ENCODE data around the gene C2CD4C. TPM values are rescaled to one million over a fixed set of nuclear protein-coding genes. Genes with fewer than 3 reads are reported as not detected.

Gene C2CD4C
- polyA plus RNA-seq, 1 donor (not counting 4 experiments of a cell fraction or from before 2014, with no cell fraction given): 1.6 TPM

DNA sequence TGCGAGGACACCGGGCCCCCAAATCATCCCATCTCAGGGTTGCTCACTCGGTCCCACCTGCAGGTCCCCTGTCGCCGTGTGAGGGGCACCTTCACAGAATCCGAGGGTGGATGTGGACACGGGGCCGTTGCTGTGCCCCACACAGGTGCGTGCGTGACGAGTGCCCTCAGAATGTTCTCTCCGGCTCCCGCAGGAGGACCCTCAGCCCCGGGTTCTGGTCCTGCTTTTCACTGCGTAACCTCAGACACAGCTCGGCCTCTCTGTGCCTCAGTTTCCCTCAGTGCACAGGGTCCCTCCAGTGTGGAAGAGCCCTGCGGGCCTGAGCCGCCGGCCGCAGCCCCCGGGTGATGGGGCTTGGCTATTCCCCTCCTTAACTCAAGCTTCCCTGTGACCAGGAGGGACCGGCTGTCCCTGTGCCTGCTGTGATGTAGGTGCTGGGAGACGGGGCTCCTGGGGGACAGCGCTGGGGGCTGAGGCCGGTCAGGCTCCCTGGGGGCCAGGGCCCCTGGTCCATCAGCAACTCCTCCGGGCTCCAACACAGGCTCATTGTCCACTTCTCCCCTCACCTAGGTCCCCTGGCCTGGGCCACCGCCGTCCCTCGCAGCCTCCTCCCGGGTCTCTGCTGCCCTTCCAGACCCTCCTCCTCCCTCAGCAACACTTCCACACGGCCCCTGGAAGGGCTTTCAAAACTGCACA is 47.1 kb upstream of the C2CD4C start:
- Histone ChIP-seq H3K27me3 (ENCODE audit: control insufficient read depth, extremely low read depth, insufficient read depth, low read length) (peaks cover 6% of the 10 kb centered on the region), H3K4me1 (ENCODE audit: control insufficient read depth, extremely low read depth, insufficient read depth, low read length) (no peaks in the 10 kb centered on the region), H3K4me3 (ENCODE audit: control insufficient read depth in 2 of 3, extremely low read depth in 1 of 3, insufficient read depth in 2 of 3, low read depth in 1 of 3, low read length in 3 of 3) (no peak overlapping the region), H3K79me2 (ENCODE audit: control insufficient read depth, insufficient read depth, low read length) (no peaks in the 10 kb centered on the region), H3K4me2 (ENCODE audit: control insufficient read depth, extremely low read depth, insufficient read depth, low read depth, low read length) (no peak overlapping the region), H3K9me3 (ENCODE audit: control insufficient read depth, low read depth, low read length) (peaks cover 7% of the 10 kb centered on the region), H3K9ac (ENCODE audit: control insufficient read depth, extremely low read depth, insufficient read depth, low read length) (no peak overlapping the region), H3K27ac (ENCODE audit: control insufficient read depth, insufficient read depth, low read length) (no peak overlapping the region), H4K20me1 (ENCODE audit: control insufficient read depth, extremely low read depth, insufficient read depth, low read length) (no peaks in the 10 kb centered on the region), H2AFZ (ENCODE audit: control insufficient read depth, low read length) (no peak overlapping the region), H3K9me1 (ENCODE audit: control insufficient read depth, extremely low read depth, insufficient read depth, low read length) (no peaks in the 10 kb centered on the region), H3K36me3 (ENCODE audit: control insufficient read depth in 2 of 2, extremely low read depth in 1 of 2, insufficient read depth in 2 of 2, low read length in 2 of 2) (no peaks in the 10 kb centered on the region)
- DNase-seq (ENCODE audit: low read depth, low spot score) (no peak), FAIRE-seq (no peak)
- no peak for TF ChIP-seq EZH2 (IDR thresholded peaks at IDR 0.05; ENCODE audit: low read length)
- TF ChIP-seq, protein P1, sequence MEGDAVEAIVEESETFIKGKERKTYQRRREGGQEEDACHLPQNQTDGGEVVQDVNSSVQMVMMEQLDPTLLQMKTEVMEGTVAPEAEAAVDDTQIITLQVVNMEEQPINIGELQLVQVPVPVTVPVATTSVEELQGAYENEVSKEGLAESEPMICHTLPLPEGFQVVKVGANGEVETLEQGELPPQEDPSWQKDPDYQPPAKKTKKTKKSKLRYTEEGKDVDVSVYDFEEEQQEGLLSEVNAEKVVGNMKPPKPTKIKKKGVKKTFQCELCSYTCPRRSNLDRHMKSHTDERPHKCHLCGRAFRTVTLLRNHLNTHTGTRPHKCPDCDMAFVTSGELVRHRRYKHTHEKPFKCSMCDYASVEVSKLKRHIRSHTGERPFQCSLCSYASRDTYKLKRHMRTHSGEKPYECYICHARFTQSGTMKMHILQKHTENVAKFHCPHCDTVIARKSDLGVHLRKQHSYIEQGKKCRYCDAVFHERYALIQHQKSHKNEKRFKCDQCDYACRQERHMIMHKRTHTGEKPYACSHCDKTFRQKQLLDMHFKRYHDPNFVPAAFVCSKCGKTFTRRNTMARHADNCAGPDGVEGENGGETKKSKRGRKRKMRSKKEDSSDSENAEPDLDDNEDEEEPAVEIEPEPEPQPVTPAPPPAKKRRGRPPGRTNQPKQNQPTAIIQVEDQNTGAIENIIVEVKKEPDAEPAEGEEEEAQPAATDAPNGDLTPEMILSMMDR (optimal IDR thresholded peaks at IDR 0.05 in 1 of 3, IDR thresholded peaks at IDR 0.05 in 1 of 3, conservative IDR thresholded peaks at IDR 0.05 in 1 of 3; ENCODE audit: extremely low read depth in 1 of 3, insufficient read depth in 2 of 3, low read length in 3 of 3): no peak
- dilution Hi-C loops (cut with MboI; ENCODE audit: extremely low pct_ligation_motif_present, low sequenced_read_pairs): no loop called here

DNA sequence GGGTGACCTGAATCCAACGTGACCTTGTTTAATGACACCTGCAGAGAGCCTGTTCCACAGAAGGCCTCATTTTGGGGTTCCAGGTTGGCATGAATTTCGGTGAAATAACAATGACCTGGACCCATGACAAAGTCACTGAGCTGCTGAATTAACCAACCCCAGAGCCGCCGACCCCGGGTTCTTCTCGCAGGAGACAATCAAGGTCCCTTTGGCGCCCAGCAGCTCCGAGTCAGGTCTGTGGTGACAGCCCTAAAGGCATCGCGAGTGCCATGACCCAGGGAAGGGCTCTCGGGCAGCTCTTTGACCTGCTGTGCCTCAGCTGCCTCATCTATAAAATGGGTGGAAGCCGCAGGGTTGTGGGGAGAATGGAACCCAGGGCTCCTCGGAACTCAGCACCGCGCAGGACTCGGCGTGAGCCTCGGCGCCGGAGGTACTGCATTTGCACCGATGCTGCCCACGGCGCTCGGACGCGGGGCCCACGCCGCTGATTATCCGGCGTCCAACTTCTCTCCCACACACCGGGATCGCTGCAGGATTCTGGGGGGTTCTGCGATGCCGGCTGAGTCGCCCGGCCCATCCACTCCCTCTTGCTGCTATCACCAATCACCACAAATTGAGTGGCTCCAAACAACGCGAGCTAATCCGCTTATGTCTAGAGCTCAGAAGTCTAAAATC is 46.2 kb upstream of the C2CD4C start:
- dilution Hi-C loops (cut with MboI; ENCODE audit: extremely low pct_ligation_motif_present, low sequenced_read_pairs): no loop called here
- Histone ChIP-seq H3K79me2 (ENCODE audit: control insufficient read depth, insufficient read depth, low read length) (no peaks in the 10 kb centered on the region), H3K4me1 (ENCODE audit: control insufficient read depth, extremely low read depth, insufficient read depth, low read length) (no peaks in the 10 kb centered on the region), H3K27ac (ENCODE audit: control insufficient read depth, insufficient read depth, low read length) (no peak overlapping the region), H4K20me1 (ENCODE audit: control insufficient read depth, extremely low read depth, insufficient read depth, low read length) (no peaks in the 10 kb centered on the region), H3K9me1 (ENCODE audit: control insufficient read depth, extremely low read depth, insufficient read depth, low read length) (no peaks in the 10 kb centered on the region), H3K9me3 (ENCODE audit: control insufficient read depth, low read depth, low read length) (peaks cover 12% of the 10 kb centered on the region), H3K4me2 (ENCODE audit: control insufficient read depth, extremely low read depth, insufficient read depth, low read depth, low read length) (no peak overlapping the region), H2AFZ (ENCODE audit: control insufficient read depth, low read length) (no peak overlapping the region), H3K36me3 (ENCODE audit: control insufficient read depth in 2 of 2, extremely low read depth in 1 of 2, insufficient read depth in 2 of 2, low read length in 2 of 2) (no peaks in the 10 kb centered on the region), H3K27me3 (ENCODE audit: control insufficient read depth, extremely low read depth, insufficient read depth, low read length) (peaks cover 6% of the 10 kb centered on the region), H3K9ac (ENCODE audit: control insufficient read depth, extremely low read depth, insufficient read depth, low read length) (no peak overlapping the region), H3K4me3 (ENCODE audit: control insufficient read depth in 2 of 3, extremely low read depth in 1 of 3, insufficient read depth in 2 of 3, low read depth in 1 of 3, low read length in 3 of 3) (no peak overlapping the region)
- FAIRE-seq (no peak), DNase-seq (ENCODE audit: low read depth, low spot score) (no peak)
- TF ChIP-seq, protein P1 (optimal IDR thresholded peaks at IDR 0.05 in 1 of 3, IDR thresholded peaks at IDR 0.05 in 1 of 3, conservative IDR thresholded peaks at IDR 0.05 in 1 of 3; ENCODE audit: extremely low read depth in 1 of 3, insufficient read depth in 2 of 3, low read length in 3 of 3): no peak
- no peak for TF ChIP-seq EZH2 (IDR thresholded peaks at IDR 0.05; ENCODE audit: low read length)

Measured in keratinocyte (primary cell).